ENCODE measurements around the gene UBAP1L.

Gene UBAP1L

GRCh38 chr15:65130941-65131340, 15.9 kb upstream of the UBAP1L start:
- peaks cover 18% of the 10 kb centered on the region for H3K36me3 ChIP-seq
- H3K9me3 ChIP-seq: no peaks in the 10 kb centered on the region
- H3K4me3 ChIP-seq (ENCODE audit: low read depth in 1 of 2, low read length in 1 of 2): no peak overlapping the region
- H3K27me3 ChIP-seq: no peaks in the 10 kb centered on the region
- H3K27ac ChIP-seq: no peak overlapping the region
- peaks cover 5 to 8% of the 10 kb centered on the region in 2 experiments for H3K4me1 ChIP-seq (ENCODE audit: control insufficient read depth in 1 of 2, insufficient read depth in 1 of 2, low read depth in 1 of 2, low read length in 1 of 2)
- no peak for TF ChIP-seq CTCF (IDR thresholded peaks at IDR 0.05)

GRCh38 chr15:65115542-65115941, 542 bp upstream of the UBAP1L start:
- Histone ChIP-seq H3K4me3 (ENCODE audit: low read depth in 1 of 2, low read length in 1 of 2) (no peak overlapping the region), H3K27me3 (no peaks in the 10 kb centered on the region), H3K9me3 (no peaks in the 10 kb centered on the region), H3K27ac (no peak overlapping the region), H3K36me3 (peaks cover 35% of the 10 kb centered on the region), H3K4me1 (ENCODE audit: control insufficient read depth in 1 of 2, insufficient read depth in 1 of 2, low read depth in 1 of 2, low read length in 1 of 2) (no peaks in the 10 kb centered on the region)
- no peak for TF ChIP-seq CTCF (IDR thresholded peaks at IDR 0.05)

- no peaks in the 10 kb centered on the region for H3K4me1 ChIP-seq (ENCODE audit: control insufficient read depth in 1 of 2, insufficient read depth in 1 of 2, low read depth in 1 of 2, low read length in 1 of 2)
- no peak overlapping the region for H3K27ac ChIP-seq
- no peaks in the 10 kb centered on the region for H3K9me3 ChIP-seq
Measured at GRCh38 chr15:65110676-65111292, 4.2 kb downstream of the UBAP1L start.

GRCh38 chr15:65106011-65106590, 8.9 kb downstream of the UBAP1L start:
- TF ChIP-seq CTCF (IDR thresholded peaks at IDR 0.05): no peak
- no peaks in the 10 kb centered on the region for H3K27me3 ChIP-seq
- H3K4me3 ChIP-seq (ENCODE audit: low read depth in 1 of 2, low read length in 1 of 2): no peak overlapping the region
- H3K27ac ChIP-seq: no peak overlapping the region
- H3K9me3 ChIP-seq: no peaks in the 10 kb centered on the region
- no peaks in the 10 kb centered on the region for H3K4me1 ChIP-seq (ENCODE audit: control insufficient read depth in 1 of 2, insufficient read depth in 1 of 2, low read depth in 1 of 2, low read length in 1 of 2)
- peaks cover 12% of the 10 kb centered on the region for H3K36me3 ChIP-seq

More at GRCh38 chr15:65110676-65111292, 4.2 kb downstream of the UBAP1L start:
- no peaks in the 10 kb centered on the region for H3K27me3 ChIP-seq
- H3K4me3 ChIP-seq (ENCODE audit: low read depth in 1 of 2, low read length in 1 of 2): no peak overlapping the region
- H3K36me3 ChIP-seq: peaks cover 12% of the 10 kb centered on the region
- no peak for TF ChIP-seq CTCF (IDR thresholded peaks at IDR 0.05)

- Histone ChIP-seq H3K4me3 (ENCODE audit: low read depth in 1 of 2, low read length in 1 of 2) (no peak overlapping the region), H3K4me1 (ENCODE audit: control insufficient read depth in 1 of 2, insufficient read depth in 1 of 2, low read depth in 1 of 2, low read length in 1 of 2) (no peaks in the 10 kb centered on the region), H3K9me3 (no peaks in the 10 kb centered on the region), H3K36me3 (peaks cover 12% of the 10 kb centered on the region), H3K27me3 (no peaks in the 10 kb centered on the region), H3K27ac (no peak overlapping the region)
- no peak for TF ChIP-seq CTCF (IDR thresholded peaks at IDR 0.05)
Measured at GRCh38 chr15:65105038-65105437, 10.0 kb downstream of the UBAP1L start.

Measured in neutrophil (primary cell).